Tibial nerve (tissue), 3 donors: ENCODE results near the gene PDILT.
"Not testable (repeated sequence)": the region's sequence is repeated elsewhere in the genome, so short reads cannot be mapped to it uniquely, and the experiment has no call there.

Experiments used
- CTCF ChIP-seq, 5 experiments: fragments of 200-600 bp in 3 of 5; fragments of 450-650 bp in 2 of 5; sonication (generic) in 3 of 5; IDR thresholded peaks; one replicate each; pipeline ENCODE4 v1.5.1; 2016 to 2019; ENCODE audit warnings: antibody characterized with exemption in 5 of 5, mild to moderate bottlenecking in 3 of 5, moderate library complexity in 2 of 5
- POLR2A ChIP-seq, 2 donors: fragments of 450-650 bp; IDR thresholded peaks; one replicate each; pipeline ENCODE4 v1.6.1; 2017; ENCODE audit warnings: antibody characterized with exemption in 2 of 2, mild to moderate bottlenecking in 2 of 2, moderate library complexity in 2 of 2

GRCh38 chr16:20429499-20429898 is 25.0 kb upstream of the PDILT start:
- TF ChIP-seq CTCF, POLR2A (IDR thresholded peaks at IDR 0.05): not testable (repeated sequence)
